ENCODE measurements around the gene PXK. TPM values are rescaled to one million over a fixed set of nuclear protein-coding genes. Genes with fewer than 3 reads are reported as not detected.

PXK gene
- total RNA-seq, 1 donor from 2014 or later, result 14.3 TPM

DNA sequence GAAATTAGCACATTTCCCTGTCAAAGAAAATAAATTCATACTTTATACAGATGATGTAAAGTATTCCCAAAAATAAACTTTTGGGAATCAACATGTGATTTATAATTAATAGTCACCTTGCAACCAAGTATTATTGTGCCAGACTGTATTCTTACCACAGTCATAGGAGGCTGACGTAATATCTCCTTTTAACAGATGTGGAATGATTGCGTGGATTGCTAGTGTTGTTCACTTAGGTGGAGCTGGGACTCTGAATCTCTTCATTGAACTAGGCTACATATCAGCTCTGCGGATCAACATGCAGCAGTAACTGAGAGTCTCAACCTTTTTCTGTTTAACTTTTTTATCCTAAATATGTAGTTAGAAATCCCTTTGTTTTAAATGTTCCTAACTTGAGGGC, 37.2 kb downstream of the PXK start:
- TF ChIP-seq EZH2 (IDR thresholded peaks at IDR 0.05) (no peak), EZH2phosphoT487 (IDR thresholded peaks at IDR 0.05) (no peak)
- TF ChIP-seq, protein P1, sequence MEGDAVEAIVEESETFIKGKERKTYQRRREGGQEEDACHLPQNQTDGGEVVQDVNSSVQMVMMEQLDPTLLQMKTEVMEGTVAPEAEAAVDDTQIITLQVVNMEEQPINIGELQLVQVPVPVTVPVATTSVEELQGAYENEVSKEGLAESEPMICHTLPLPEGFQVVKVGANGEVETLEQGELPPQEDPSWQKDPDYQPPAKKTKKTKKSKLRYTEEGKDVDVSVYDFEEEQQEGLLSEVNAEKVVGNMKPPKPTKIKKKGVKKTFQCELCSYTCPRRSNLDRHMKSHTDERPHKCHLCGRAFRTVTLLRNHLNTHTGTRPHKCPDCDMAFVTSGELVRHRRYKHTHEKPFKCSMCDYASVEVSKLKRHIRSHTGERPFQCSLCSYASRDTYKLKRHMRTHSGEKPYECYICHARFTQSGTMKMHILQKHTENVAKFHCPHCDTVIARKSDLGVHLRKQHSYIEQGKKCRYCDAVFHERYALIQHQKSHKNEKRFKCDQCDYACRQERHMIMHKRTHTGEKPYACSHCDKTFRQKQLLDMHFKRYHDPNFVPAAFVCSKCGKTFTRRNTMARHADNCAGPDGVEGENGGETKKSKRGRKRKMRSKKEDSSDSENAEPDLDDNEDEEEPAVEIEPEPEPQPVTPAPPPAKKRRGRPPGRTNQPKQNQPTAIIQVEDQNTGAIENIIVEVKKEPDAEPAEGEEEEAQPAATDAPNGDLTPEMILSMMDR (IDR thresholded peaks at IDR 0.05), result no peak
- Mint-ChIP-seq H3K4me1 (peaks cover 6% of the 10 kb centered on the region), H3K27me3 (ENCODE audit: insufficient read depth, low read depth) (peaks cover 6% of the 10 kb centered on the region), H3K36me3 (peaks cover 4% of the 10 kb centered on the region), H3K27ac (no peak overlapping the region), H3K4me3 (no peak overlapping the region), H3K9me3 (peaks cover 2% of the 10 kb centered on the region)
- Histone ChIP-seq H3K36me3 (no peaks in the 10 kb centered on the region), H2AFZ (replicated peaks) (no peak overlapping the region), H3K79me2 (ENCODE audit: low read depth) (no peaks in the 10 kb centered on the region), H3K4me1 (no peaks in the 10 kb centered on the region), H3K9ac (no peak overlapping the region), H3K4me2 (no peak overlapping the region), H4K20me1 (ENCODE audit: low read depth) (no peaks in the 10 kb centered on the region), H3K9me3 (ENCODE audit: low read depth) (no peaks in the 10 kb centered on the region), H3F3A (ENCODE audit: low read depth) (no peaks in the 10 kb centered on the region), H3K27ac (no peak overlapping the region), H3K27me3 (no peaks in the 10 kb centered on the region), H3K4me3 (no peak overlapping the region)
- DNase-seq (ENCODE audit: low spot score), result no peak

DNA sequence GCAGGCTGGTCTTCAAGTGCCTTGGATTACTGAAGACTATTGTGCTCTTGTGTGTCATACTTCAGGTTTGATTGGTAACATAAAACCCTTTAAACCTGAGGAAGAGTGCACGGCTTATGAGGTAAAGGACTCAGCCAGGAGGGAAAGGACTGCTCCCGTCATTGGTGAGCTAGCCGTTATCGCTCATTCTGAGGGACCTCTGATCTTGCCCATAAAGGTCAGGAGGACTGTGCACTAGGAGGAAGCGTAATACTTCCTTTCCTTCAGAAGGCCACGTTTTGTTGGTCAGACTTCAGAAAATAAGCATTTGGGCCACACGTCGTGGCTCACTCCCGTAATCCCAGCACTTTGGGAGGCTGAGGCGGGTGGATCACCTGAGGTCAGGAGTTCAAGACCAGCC, 37.7 kb downstream of the PXK start:
- Histone ChIP-seq H3F3A (ENCODE audit: low read depth) (no peaks in the 10 kb centered on the region), H3K36me3 (no peaks in the 10 kb centered on the region), H2AFZ (replicated peaks) (no peak overlapping the region), H3K79me2 (ENCODE audit: low read depth) (no peaks in the 10 kb centered on the region), H3K9ac (no peak overlapping the region), H4K20me1 (ENCODE audit: low read depth) (no peaks in the 10 kb centered on the region), H3K4me3 (no peak overlapping the region), H3K4me1 (no peaks in the 10 kb centered on the region), H3K4me2 (no peak overlapping the region), H3K27me3 (no peaks in the 10 kb centered on the region), H3K9me3 (ENCODE audit: low read depth) (no peaks in the 10 kb centered on the region), H3K27ac (no peak overlapping the region)
- peaks cover 4% of the 10 kb centered on the region for H3K36me3 Mint-ChIP-seq
- H3K4me3 Mint-ChIP-seq, result no peak overlapping the region
- peaks cover 6% of the 10 kb centered on the region for H3K27me3 Mint-ChIP-seq (ENCODE audit: insufficient read depth, low read depth)
- H3K4me1 Mint-ChIP-seq, result peaks cover 6% of the 10 kb centered on the region
- no peak overlapping the region for H3K27ac Mint-ChIP-seq
- no peak for DNase-seq (ENCODE audit: low spot score)
- TF ChIP-seq EZH2phosphoT487 (IDR thresholded peaks at IDR 0.05) (no peak), EZH2 (IDR thresholded peaks at IDR 0.05) (no peak)
- TF ChIP-seq, protein P1 (IDR thresholded peaks at IDR 0.05), result no peak
- H3K9me3 Mint-ChIP-seq, result peaks cover 2% of the 10 kb centered on the region

DNA sequence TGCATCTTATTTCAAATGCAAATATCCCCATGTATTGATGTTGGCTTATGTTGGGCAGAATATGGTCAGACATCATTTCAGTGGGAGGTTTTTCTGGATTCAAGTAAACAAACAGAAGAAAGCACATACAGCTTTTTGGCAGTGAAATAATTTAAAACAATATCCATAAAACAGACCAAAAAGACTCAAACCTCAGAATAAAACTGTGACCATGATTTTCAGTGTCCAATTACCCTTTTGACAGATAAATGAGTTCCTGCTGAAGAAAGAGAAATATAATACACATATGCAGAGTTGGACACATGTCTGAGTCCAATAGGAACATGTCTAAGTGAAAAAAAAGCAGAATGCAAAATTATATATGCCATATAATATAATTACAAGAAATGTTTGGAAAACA, 39.1 kb downstream of the PXK start:
- Mint-ChIP-seq H3K9me3 (peaks cover 2% of the 10 kb centered on the region), H3K4me1 (peaks cover 6% of the 10 kb centered on the region), H3K27me3 (ENCODE audit: insufficient read depth, low read depth) (peaks cover 2% of the 10 kb centered on the region), H3K36me3 (peaks cover 4% of the 10 kb centered on the region), H3K4me3 (no peak overlapping the region), H3K27ac (no peak overlapping the region)
- no peaks in the 10 kb centered on the region for H3K9me3 ChIP-seq (ENCODE audit: low read depth)
- H3K4me2 ChIP-seq, result no peak overlapping the region
- TF ChIP-seq, protein P1 (IDR thresholded peaks at IDR 0.05), result no peak
- TF ChIP-seq EZH2phosphoT487 (IDR thresholded peaks at IDR 0.05), result no peak
- TF ChIP-seq EZH2 (IDR thresholded peaks at IDR 0.05), result no peak
- H3K79me2 ChIP-seq (ENCODE audit: low read depth), result no peaks in the 10 kb centered on the region
- no peak overlapping the region for H3K27ac ChIP-seq
- H3K36me3 ChIP-seq, result no peaks in the 10 kb centered on the region
- H3F3A ChIP-seq (ENCODE audit: low read depth), result no peaks in the 10 kb centered on the region
- no peak for DNase-seq (ENCODE audit: low spot score)
- H3K4me1 ChIP-seq, result no peaks in the 10 kb centered on the region
- no peak overlapping the region for H3K4me3 ChIP-seq
- no peaks in the 10 kb centered on the region for H3K27me3 ChIP-seq
- no peak overlapping the region for H2AFZ ChIP-seq (replicated peaks)
- H4K20me1 ChIP-seq (ENCODE audit: low read depth), result no peaks in the 10 kb centered on the region
- H3K9ac ChIP-seq, result no peak overlapping the region
